DND-41 (cell line): Measurements from ENCODE around the gene UGT2B11.

Source experiments
- CTCF ChIP-seq: IDR thresholded peaks from 2 replicates; pipeline ENCODE4 v1.5.1; 2012; ENCODE audit warnings: borderline replicate concordance, low read length, moderate library complexity, mild to moderate bottlenecking; ENCODE audit not compliant: poor library complexity, severe bottlenecking; ENCODE audit errors: extremely low read depth
- EZH2 ChIP-seq: IDR thresholded peaks from 3 replicates; pipeline ENCODE4 v1.6.1; 2012; ENCODE audit warnings: borderline replicate concordance, low read depth, mild to moderate bottlenecking, moderate library complexity, low read length, inconsistent platforms; ENCODE audit not compliant: severe bottlenecking

GRCh38 chr4:69194166-69194565 lies 20.4 kb downstream of the UGT2B11 start:
- no peak for TF ChIP-seq CTCF
- no peak for TF ChIP-seq EZH2
